B cell (primary cell): ENCODE measurements around the gene GLYATL3. TPM values are rescaled to one million over a fixed set of nuclear protein-coding genes. Genes with fewer than 3 reads are reported as not detected.

Source experiments
- ATAC-seq: fragments of 200-7000 bp; cut with Tn5 transposase; one replicate; pipeline ENCODE4 v1.10.0; 2021; ENCODE audit warnings: low read depth, mild to moderate bottlenecking, moderate number of reproducible peaks, moderate library complexity
- CTCF ChIA-PET: fragments of 350-600 bp; sonication (Branson Sonifier 250); formaldehyde crosslinking; loops from one replicate; lab custom pipeline; 2021; ENCODE audit warnings: antibody characterized with exemption, inconsistent platforms; lab: Charles Lee
- POLR2A ChIA-PET: fragments of 350-600 bp; sonication (Branson Sonifier 250); formaldehyde crosslinking; loops from one replicate; lab custom pipeline; 2021; ENCODE audit warnings: antibody characterized with exemption; lab: Charles Lee
- DNase-seq: peaks from one replicate; pipeline ENCODE4 v3.0.0; 2013
- H2AFZ ChIP-seq: 2 replicates; pipeline ENCODE4 v1.6.1; 2012; ENCODE audit warnings: mild to moderate bottlenecking, low read depth, low read length; ENCODE audit not compliant: insufficient read depth, poor library complexity, severe bottlenecking
- H3K27ac ChIP-seq, 2 donors: 1 replicate in 1 of 2; 2 replicates in 1 of 2; pipeline ENCODE4 v1.5.1; 2012 to 2013; ENCODE audit warnings: low read length in 2 of 2, mild to moderate bottlenecking in 2 of 2, moderate library complexity in 1 of 2
- H3K27me3 ChIP-seq, 4 experiments: fragments of 200-600 bp in 1 of 4; sonication (generic) in 1 of 4; replicated peaks in 1 of 4; 1 replicate in 2 of 4; 2 replicates in 2 of 4; pipeline versions ENCODE4 v1.6.1 to v1.7.0; 2013 to 2016; ENCODE audit warnings: low read length in 3 of 4, mild to moderate bottlenecking in 2 of 4, mixed read lengths in 1 of 4, moderate library complexity in 1 of 4; ENCODE audit not compliant: insufficient read depth in 4 of 4, control insufficient read depth in 3 of 4; ENCODE audit errors: control extremely low read depth in 1 of 4
- H3K36me3 ChIP-seq, 2 experiments: replicated peaks in 1 of 2; 1 replicate in 1 of 2; 2 replicates in 1 of 2; pipeline versions ENCODE4 v1.6.1 to v1.7.1; 2013; ENCODE audit warnings: low read length in 1 of 2; ENCODE audit not compliant: insufficient read depth in 2 of 2, control insufficient read depth in 1 of 2; ENCODE audit errors: control extremely low read depth in 1 of 2, extremely low read depth in 1 of 2
- H3K4me1 ChIP-seq, 2 donors: fragments of 200-600 bp in 1 of 2; sonication (generic) in 1 of 2; 1 replicate in 1 of 2; 2 replicates in 1 of 2; pipeline versions ENCODE4 v1.5.1 to v1.6.1; 2013 to 2017; ENCODE audit warnings: low read length in 2 of 2; ENCODE audit not compliant: control insufficient read depth in 2 of 2, insufficient read depth in 2 of 2
- H3K4me2 ChIP-seq: replicated peaks from 2 replicates; pipeline ENCODE3; 2012; ENCODE audit warnings: mild to moderate bottlenecking, low read depth, low read length; ENCODE audit not compliant: poor library complexity, severe bottlenecking
- H3K4me3 ChIP-seq, 5 experiments: fragments of 200-600 bp in 1 of 5; sonication (generic) in 1 of 5; 1 replicate in 3 of 5; 2 replicates in 2 of 5; pipeline versions ENCODE4 v1.5.1 to v1.7.0; 2011 to 2016; ENCODE audit warnings: low read length in 4 of 5, mild to moderate bottlenecking in 4 of 5, low read depth in 2 of 5, control low read depth in 1 of 5, moderate library complexity in 1 of 5; ENCODE audit not compliant: insufficient read depth in 1 of 5; ENCODE audit errors: control extremely low read depth in 1 of 5, extremely low read depth in 1 of 5
- H3K79me2 ChIP-seq: fragments of 200-600 bp; sonication (generic); one replicate; pipeline ENCODE4 v1.6.0; 2016; ENCODE audit warnings: low read length; ENCODE audit not compliant: control insufficient read depth, insufficient read depth
- H3K9ac ChIP-seq: fragments of 200-600 bp; sonication (generic); 2 replicates; pipeline ENCODE4 v1.6.1; 2017; ENCODE audit warnings: mild to moderate bottlenecking, low read length, moderate library complexity
- H3K9me3 ChIP-seq, 3 donors: one replicate each; pipeline versions ENCODE4 v1.6.1 to v1.7.1; 2013; ENCODE audit warnings: low read length in 2 of 3; ENCODE audit not compliant: control insufficient read depth in 2 of 3, insufficient read depth in 1 of 3; ENCODE audit errors: control extremely low read depth in 1 of 3
- H4K20me1 ChIP-seq: 2 replicates; pipeline ENCODE4 v1.6.0; 2012; ENCODE audit warnings: mild to moderate bottlenecking, low read length; ENCODE audit not compliant: insufficient read depth, control insufficient read depth, poor library complexity, severe bottlenecking
- H3K27ac Mint-ChIP-seq: one replicate; pipeline ENCODE4 v1.8.0; 2021; ENCODE audit warnings: mixed read lengths
- H3K27me3 Mint-ChIP-seq: one replicate; pipeline ENCODE4 v1.8.0; 2021; ENCODE audit warnings: mixed read lengths
- H3K4me1 Mint-ChIP-seq: one replicate; pipeline ENCODE4 v1.8.0; 2021; ENCODE audit warnings: mixed read lengths
- H3K4me3 Mint-ChIP-seq: one replicate; pipeline ENCODE4 v1.8.0; 2021; ENCODE audit warnings: mixed read lengths
- H3K9me3 Mint-ChIP-seq: one replicate; pipeline ENCODE4 v1.8.0; 2022; ENCODE audit warnings: mixed read lengths; ENCODE audit not compliant: insufficient read depth
- CTCF ChIP-seq: fragments of 200-600 bp; IDR thresholded peaks from one replicate; pipeline ENCODE4 v1.8.0; 2022; ENCODE audit warnings: antibody characterized with exemption, mild to moderate bottlenecking
- EZH2 ChIP-seq: IDR thresholded peaks from 2 replicates; pipeline ENCODE4 v1.6.1; 2012; ENCODE audit warnings: borderline replicate concordance, low read depth, mild to moderate bottlenecking, moderate library complexity, low read length; ENCODE audit not compliant: insufficient read depth, poor library complexity, severe bottlenecking
- WGBS: methylation state at CpG from one replicate; pipeline ENCODE4 v1.1.5; 2013; ENCODE audit warnings: missing lambda C conversion rate; ENCODE audit not compliant: insufficient coverage; 5-methylcytosine and 5-hydroxymethylcytosine counted together
- intact Hi-C: fragments of 100-400 bp; cut with micrococcal nuclease; formaldehyde crosslinking; loops from one replicate; pipeline ENCODE4 v1.10.0; 2022
- polyA plus RNA-seq: library from polyadenylated mRNA; depleted of rRNA; stranded (reverse); fragments of >200 nt; gene quantifications from 2 replicates; pipeline ENCODE4 v1.2.3, GENCODE V29; 2012
- total RNA-seq, 2 donors: library from RNA; stranded (reverse); fragments of 120-200 nt in 1 of 2; gene quantifications; 1 replicate in 1 of 2; 2 replicates in 1 of 2; pipeline versions ENCODE4 v1.2.3 to v1.2.4, GENCODE V29; 2013 to 2022

The GLYATL3 gene
- total and polyA plus RNA-seq, 2 donors (not counting 1 experiment from before 2014, with no cell fraction given): not detected

GRCh38 chr6:49528571-49528970, 28.8 kb downstream of the GLYATL3 start:
- H3K79me2 ChIP-seq: no peaks in the 10 kb centered on the region
- no peak overlapping the region for H3K27ac ChIP-seq
- no peak overlapping the region for H2AFZ ChIP-seq
- ChIA-PET POLR2A (no interaction called here), CTCF (no interaction called here)
- H3K4me2 ChIP-seq: no peak overlapping the region
- H3K9me3 ChIP-seq: no peaks in the 10 kb centered on the region
- peaks cover 13% of the 10 kb centered on the region for H3K27me3 Mint-ChIP-seq
- no CpG with 5 or more reads among the region's 3 CpGs for WGBS
- H4K20me1 ChIP-seq: no peaks in the 10 kb centered on the region
- no peak overlapping the region for H3K27ac Mint-ChIP-seq
- H3K36me3 ChIP-seq: no peaks in the 10 kb centered on the region
- H3K4me3 Mint-ChIP-seq: no peak overlapping the region
- no peak overlapping the region for H3K4me3 ChIP-seq
- H3K4me1 Mint-ChIP-seq: no peaks in the 10 kb centered on the region
- DNase-seq: no peak
- no peaks in the 10 kb centered on the region for H3K27me3 ChIP-seq
- TF ChIP-seq CTCF (no peak), EZH2 (no peak)
- no peak overlapping the region for H3K9ac ChIP-seq
- intact Hi-C loops: no loop called here
- no peak for ATAC-seq
- no peaks in the 10 kb centered on the region for H3K9me3 Mint-ChIP-seq
- H3K4me1 ChIP-seq: no peaks in the 10 kb centered on the region

GRCh38 chr6:49530141-49530776, 30.5 kb downstream of the GLYATL3 start:
- H3K27me3 ChIP-seq: no peaks in the 10 kb centered on the region
- no peak overlapping the region for H3K9ac ChIP-seq
- H3K27ac ChIP-seq: no peak overlapping the region
- H4K20me1 ChIP-seq: no peaks in the 10 kb centered on the region
- no peak overlapping the region for H3K4me2 ChIP-seq
- H3K9me3 ChIP-seq: no peaks in the 10 kb centered on the region
- no peak overlapping the region for H3K27ac Mint-ChIP-seq
- no peak for TF ChIP-seq CTCF
- no peak for TF ChIP-seq EZH2
- DNase-seq: no peak
- H3K4me1 Mint-ChIP-seq: no peaks in the 10 kb centered on the region
- H3K79me2 ChIP-seq: no peaks in the 10 kb centered on the region
- ChIA-PET POLR2A (no interaction called here), CTCF (no interaction called here)
- no peak for ATAC-seq
- intact Hi-C loops: no loop called here
- peaks cover 16% of the 10 kb centered on the region for H3K27me3 Mint-ChIP-seq
- H3K36me3 ChIP-seq: no peaks in the 10 kb centered on the region
- no CpG with 5 or more reads among the region's 2 CpGs for WGBS
- no peak overlapping the region for H3K4me3 ChIP-seq
- no peaks in the 10 kb centered on the region for H3K4me1 ChIP-seq
- H3K4me3 Mint-ChIP-seq: no peak overlapping the region
- H3K9me3 Mint-ChIP-seq: no peaks in the 10 kb centered on the region
- H2AFZ ChIP-seq: no peak overlapping the region
